AG09319 (cell line): Measurements from ENCODE around the gene FAM78B.

Source experiments
- DNase-seq: peaks from one replicate; pipeline ENCODE4 v3.0.0-alpha.2; 2010; ENCODE audit warnings: low read depth; ENCODE audit errors: extremely low read depth
- TF ChIP-seq, protein P1 (sequence below): IDR thresholded peaks from 2 replicates; pipeline ENCODE4 v1.5.1; 2011; ENCODE audit warnings: low read depth, mild to moderate bottlenecking, inconsistent platforms, low read length, moderate library complexity

Gene FAM78B

DNA sequence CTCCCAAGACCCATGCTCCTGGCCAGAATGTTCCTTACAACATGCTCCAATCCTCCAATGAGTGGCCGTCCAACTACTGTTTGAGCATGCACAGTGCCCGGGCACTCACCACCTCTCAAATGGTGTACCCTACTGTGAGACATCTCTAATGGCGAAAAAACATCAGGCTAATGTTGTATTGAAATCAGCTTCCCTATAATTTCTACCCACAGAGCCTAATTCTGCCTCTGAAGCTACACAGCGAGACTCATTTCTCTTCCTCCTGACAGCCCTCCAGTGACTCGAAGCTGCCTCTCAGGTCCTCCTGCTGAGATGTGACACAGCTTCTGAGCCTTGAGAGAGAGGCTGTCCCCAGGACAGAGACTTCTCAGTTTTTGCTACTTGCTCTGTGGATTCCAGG, 130.7 kb downstream of the FAM78B start:
- DNase-seq = no peak
- TF ChIP-seq, protein P1, sequence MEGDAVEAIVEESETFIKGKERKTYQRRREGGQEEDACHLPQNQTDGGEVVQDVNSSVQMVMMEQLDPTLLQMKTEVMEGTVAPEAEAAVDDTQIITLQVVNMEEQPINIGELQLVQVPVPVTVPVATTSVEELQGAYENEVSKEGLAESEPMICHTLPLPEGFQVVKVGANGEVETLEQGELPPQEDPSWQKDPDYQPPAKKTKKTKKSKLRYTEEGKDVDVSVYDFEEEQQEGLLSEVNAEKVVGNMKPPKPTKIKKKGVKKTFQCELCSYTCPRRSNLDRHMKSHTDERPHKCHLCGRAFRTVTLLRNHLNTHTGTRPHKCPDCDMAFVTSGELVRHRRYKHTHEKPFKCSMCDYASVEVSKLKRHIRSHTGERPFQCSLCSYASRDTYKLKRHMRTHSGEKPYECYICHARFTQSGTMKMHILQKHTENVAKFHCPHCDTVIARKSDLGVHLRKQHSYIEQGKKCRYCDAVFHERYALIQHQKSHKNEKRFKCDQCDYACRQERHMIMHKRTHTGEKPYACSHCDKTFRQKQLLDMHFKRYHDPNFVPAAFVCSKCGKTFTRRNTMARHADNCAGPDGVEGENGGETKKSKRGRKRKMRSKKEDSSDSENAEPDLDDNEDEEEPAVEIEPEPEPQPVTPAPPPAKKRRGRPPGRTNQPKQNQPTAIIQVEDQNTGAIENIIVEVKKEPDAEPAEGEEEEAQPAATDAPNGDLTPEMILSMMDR = no peak

DNA sequence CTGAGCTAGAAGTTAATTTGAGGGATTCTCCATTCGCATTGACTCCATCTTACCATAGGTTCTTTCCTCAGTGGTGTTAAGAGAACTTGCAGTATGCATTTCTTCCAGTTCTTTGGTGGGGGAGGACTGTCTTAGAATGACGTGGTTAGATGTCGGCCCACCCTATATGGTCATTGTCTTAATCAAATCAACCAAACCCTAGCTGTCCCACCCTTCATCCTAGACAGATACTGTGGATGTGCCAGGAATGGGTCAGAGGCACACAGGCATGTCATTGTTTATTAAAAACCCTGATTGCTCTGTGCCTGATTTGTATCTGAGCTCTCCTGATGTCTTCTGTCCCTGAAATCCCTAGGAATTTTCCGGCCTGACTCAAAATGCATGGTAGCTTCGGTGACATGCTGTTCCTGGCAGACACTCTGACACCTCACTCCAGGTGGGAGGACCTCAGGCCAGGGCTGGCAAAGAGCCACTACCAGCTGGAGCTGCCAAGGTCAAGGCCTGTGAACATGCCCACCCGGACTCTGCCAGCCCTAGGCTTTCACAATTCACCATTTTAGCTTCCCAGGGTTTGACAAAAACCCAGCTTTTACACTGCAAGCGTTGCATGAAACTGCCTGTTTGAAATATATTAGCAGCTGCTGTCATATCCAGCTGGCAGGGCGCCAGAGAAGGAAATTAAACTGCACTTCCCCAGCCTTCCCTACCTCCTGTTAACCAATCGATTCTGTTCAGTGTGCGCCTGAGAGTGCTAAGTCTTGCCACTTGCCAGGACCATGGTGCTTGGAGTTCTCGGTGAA, 134.0 kb downstream of the FAM78B start:
- TF ChIP-seq, protein P1 = no peak
- DNase-seq = no peak

DNA sequence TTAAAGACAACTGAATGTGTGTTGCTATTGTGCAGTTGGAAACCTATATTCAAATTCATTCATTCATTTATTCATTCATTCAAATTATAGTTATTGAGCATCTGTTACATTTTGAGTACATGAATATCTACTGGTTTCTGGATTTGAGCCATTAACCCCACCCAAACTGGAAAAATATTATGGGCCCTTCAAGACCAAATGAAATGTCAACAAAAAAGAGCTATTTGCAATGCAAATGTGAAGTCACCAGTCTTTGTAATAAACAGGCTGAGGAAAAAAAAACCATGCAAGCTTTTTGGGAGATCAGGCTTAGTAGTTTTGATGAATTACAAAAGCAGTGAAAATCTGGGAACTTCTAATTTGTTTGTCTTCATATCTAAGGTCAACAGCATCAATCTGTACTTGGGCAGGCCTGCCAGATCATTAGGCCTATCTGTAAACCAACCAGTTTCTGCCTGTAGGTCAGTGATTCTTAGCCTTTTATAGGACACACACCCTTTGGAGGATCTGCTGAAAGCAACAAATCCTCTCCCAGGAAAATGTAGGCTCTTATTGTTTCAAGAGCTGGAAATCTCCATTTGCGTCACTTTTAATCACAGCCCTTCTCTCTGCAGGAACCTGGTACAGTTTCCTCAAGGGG, 134.7 kb downstream of the FAM78B start:
- no peak for DNase-seq
- TF ChIP-seq, protein P1 = no peak

DNA sequence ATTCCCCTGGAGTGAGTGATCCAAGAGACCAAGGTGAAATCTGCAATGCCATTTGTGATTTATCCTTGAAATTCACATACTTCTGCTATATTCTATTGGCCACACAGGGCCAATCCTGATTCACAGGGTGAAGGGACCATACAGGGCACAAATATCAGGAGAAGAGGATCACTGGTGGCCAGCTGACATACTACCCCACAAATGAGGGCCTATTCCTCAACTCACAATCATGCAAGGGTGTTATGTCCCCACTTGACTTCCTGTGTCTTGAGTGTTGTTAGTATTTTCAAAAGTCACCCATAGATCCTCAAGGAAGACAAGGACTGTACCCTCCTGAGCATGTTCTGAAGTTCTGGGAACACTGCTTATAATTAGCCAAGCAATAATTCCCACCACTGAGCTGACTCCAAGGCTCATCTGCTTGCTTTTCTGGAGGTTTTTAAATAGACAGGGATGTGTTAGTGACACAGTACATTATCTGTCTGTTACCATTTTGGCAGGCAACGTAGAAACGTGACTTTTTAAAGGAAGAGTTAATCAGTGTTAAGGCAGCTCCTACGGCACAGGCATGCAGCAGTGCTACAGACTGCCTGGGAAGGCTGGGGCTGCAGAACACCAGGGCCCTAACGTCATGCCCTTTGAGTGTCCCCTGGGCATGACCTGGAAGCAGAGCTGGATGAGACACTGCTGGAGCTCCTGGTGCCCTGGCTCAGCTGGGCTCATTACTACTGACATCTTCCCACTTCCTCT, 137.4 kb downstream of the FAM78B start:
- DNase-seq = no peak
- TF ChIP-seq, protein P1 = no peak

DNA sequence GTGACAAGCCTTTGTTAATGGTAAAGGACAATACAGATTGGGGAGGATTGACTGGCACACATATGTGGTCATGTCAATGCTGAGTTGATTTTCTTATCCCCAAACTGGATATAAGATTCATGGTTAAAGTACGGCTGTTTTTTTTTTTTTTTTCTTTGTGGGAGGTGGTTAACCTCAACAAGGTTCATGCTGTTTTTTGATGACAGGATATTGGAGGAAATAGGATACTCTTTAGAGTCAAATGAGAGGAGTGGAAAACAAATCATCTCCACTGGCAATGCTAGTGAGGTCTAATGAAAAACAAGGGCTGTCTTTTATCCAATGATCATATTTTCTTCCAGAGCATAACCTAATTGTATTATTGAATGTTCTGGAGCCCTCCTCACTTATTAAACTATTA, 140.2 kb downstream of the FAM78B start:
- no peak for DNase-seq
- TF ChIP-seq, protein P1 = no peak

DNA sequence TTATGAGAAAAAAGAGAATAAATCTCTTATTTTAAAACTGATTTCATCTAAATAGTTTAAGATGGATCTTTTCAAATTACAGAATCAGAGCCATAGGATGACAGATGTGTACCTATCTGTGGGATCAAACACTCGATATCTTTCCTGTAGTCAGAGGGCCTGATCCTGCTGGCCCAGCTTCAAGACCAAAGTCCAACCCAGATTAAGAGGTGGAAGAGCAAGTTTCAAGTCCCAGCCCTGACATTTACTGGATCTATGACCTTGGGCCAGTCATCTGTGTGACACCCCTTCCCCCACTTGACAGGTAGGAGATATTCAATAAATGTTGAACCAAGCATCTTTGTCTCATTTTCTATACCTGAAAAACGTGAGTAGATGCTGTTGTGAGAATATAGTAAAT, 140.7 kb downstream of the FAM78B start:
- TF ChIP-seq, protein P1 = no peak
- no peak for DNase-seq

DNA sequence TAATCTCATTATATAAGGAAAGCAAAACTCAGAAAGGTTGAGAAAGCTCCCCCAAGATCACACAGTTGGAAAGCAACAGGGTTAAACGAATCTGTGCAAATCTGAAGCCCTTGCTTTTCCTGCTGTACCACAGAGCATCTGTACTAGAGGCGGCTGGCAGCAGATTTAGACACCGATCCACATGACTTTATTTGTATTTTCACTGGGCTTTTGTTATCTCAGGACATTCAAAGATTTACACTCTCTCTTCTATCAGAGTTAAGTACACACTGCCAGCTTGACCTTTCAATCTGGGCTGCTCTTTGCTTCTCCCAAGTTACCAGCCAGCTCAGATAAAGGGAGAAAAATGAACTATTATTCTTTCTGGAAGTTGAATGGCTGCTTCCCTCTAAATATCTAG, 146.6 kb downstream of the FAM78B start:
- no peak for DNase-seq
- TF ChIP-seq, protein P1 = no peak
